GM23248 (cell line): ENCODE measurements around the gene CIART. TPM values are rescaled to one million over a fixed set of nuclear protein-coding genes. Genes with fewer than 3 reads are reported as not detected.

Experiments used
- DNase-seq: peaks from one replicate; pipeline ENCODE4 v3.0.0-alpha.2; 2015
- H2AFZ ChIP-seq: fragments of 200-600 bp; sonication (generic); 2 replicates; pipeline ENCODE4 v1.6.1; 2016; ENCODE audit warnings: antibody characterized with exemption
- H3F3A ChIP-seq: fragments of 200-600 bp; sonication (generic); 2 replicates; pipeline ENCODE4 v1.6.1; 2016; ENCODE audit warnings: mild to moderate bottlenecking, antibody characterized with exemption, mixed run types; ENCODE audit not compliant: insufficient read depth
- H3K27ac ChIP-seq: fragments of 200-600 bp; sonication (generic); 2 replicates; pipeline ENCODE4 v1.5.1; 2016; ENCODE audit warnings: mild to moderate bottlenecking
- H3K27me3 ChIP-seq: fragments of 200-600 bp; sonication (generic); replicated peaks from 2 replicates; pipeline ENCODE4 v1.6.1; 2016; ENCODE audit warnings: mild to moderate bottlenecking; ENCODE audit not compliant: insufficient read depth
- H3K36me3 ChIP-seq: fragments of 200-600 bp; sonication (generic); 2 replicates; pipeline ENCODE4 v1.6.1; 2016; ENCODE audit warnings: low read depth, mild to moderate bottlenecking
- H3K4me1 ChIP-seq: fragments of 200-600 bp; sonication (generic); 2 replicates; pipeline ENCODE4 v1.6.1; 2016; ENCODE audit warnings: mild to moderate bottlenecking; ENCODE audit not compliant: insufficient read depth
- H3K4me2 ChIP-seq: fragments of 200-600 bp; sonication (generic); one replicate; pipeline ENCODE4 v1.6.1; 2016; ENCODE audit warnings: mild to moderate bottlenecking; ENCODE audit not compliant: unreplicated experiment
- H3K4me3 ChIP-seq: fragments of 200-600 bp; sonication (generic); 2 replicates; pipeline ENCODE4 v1.5.1; 2016; ENCODE audit warnings: mild to moderate bottlenecking
- H3K79me2 ChIP-seq: fragments of 200-600 bp; sonication (generic); 2 replicates; pipeline ENCODE4 v1.6.1; 2016; ENCODE audit warnings: mild to moderate bottlenecking; ENCODE audit not compliant: insufficient read depth
- H3K9ac ChIP-seq: fragments of 200-600 bp; sonication (generic); 2 replicates; pipeline ENCODE4 v1.6.1; 2016; ENCODE audit warnings: mild to moderate bottlenecking
- H3K9me2 ChIP-seq: fragments of 200-600 bp; sonication (generic); 2 replicates; pipeline ENCODE4 v1.6.1; 2016; ENCODE audit warnings: mixed run types, mild to moderate bottlenecking, moderate library complexity; ENCODE audit not compliant: insufficient read depth
- H3K9me3 ChIP-seq: fragments of 200-600 bp; sonication (generic); one replicate; pipeline ENCODE4 v1.6.1; 2017; ENCODE audit warnings: low read depth
- H4K20me1 ChIP-seq: fragments of 200-600 bp; sonication (generic); 2 replicates; pipeline ENCODE4 v1.6.0; 2016; ENCODE audit not compliant: insufficient read depth
- EZH2 ChIP-seq: fragments of 200-600 bp; sonication (generic); IDR thresholded peaks from 2 replicates; pipeline ENCODE4 v1.6.1; 2018; ENCODE audit warnings: antibody characterized with exemption, mild to moderate bottlenecking; ENCODE audit not compliant: insufficient read depth, poor library complexity, severe bottlenecking
- EZH2phosphoT487 ChIP-seq: fragments of 200-600 bp; sonication (generic); IDR thresholded peaks from 2 replicates; pipeline ENCODE4 v1.6.1; 2018; ENCODE audit warnings: antibody characterized with exemption, moderate library complexity, mild to moderate bottlenecking, low read depth; ENCODE audit not compliant: insufficient read depth
- WGBS, 2 experiments: methylation state at CpG; one replicate each; pipeline ENCODE4 v1.1.6; 2015 to 2017; ENCODE audit warnings: low lambda C conversion rate in 2 of 2, low coverage in 1 of 2; ENCODE audit errors: missing lambda C conversion rate in 2 of 2; 5-methylcytosine and 5-hydroxymethylcytosine counted together
- in situ Hi-C: fragments of 300-500 bp; cut with MboI; formaldehyde crosslinking; loops from 2 replicates; pipeline ENCODE4 v1.15.0; 2020
- polyA plus RNA-seq: library from polyadenylated mRNA; unstranded; fragments of >200 nt; fragmentation: Nextera tagmentation; extraction: Ambion mirVana; gene quantifications from 2 replicates; pipeline ENCODE4 v1.2.1, GENCODE V29; 2016
- total RNA-seq: library from RNA; depleted of rRNA; stranded (reverse); fragments of >200 nt; shearing (Covaris generic); gene quantifications from 2 replicates; pipeline ENCODE4 v1.2.3, GENCODE V29; 2014

Gene CIART
- total and polyA plus RNA-seq, 2 experiments from 2014 or later = 1.8 to 6.7 TPM

DNA sequence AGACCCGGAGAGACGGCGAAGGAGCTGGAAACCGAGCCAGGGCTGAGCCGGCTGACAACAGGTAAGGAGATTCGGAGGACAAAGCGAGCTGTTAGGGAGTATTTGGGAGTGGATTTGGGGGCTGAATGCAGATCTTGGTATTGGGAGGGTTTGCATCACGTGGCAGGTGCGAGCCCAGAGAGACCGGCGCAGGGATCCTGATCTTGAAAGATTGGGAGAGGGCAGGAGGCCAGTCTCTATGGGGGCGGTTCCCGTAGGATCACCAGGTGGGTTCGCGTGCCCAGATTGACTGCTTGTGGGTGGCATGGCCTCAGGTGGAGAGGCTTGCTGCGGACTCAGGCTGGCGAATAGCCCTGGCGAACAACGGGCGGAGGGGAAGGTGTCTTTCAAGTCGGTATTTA is 204 bp downstream of the CIART start:
- Histone ChIP-seq H3K4me1 (0 out of 2 replicates have a peak, but pooled peaks cover 7% of the 10 kb centered on the region), H3K36me3 (no peaks in the 10 kb centered on the region), H2AFZ (peak overlapping the region; percentile 93), H3K9ac (peak overlapping the region; percentile 82), H4K20me1 (no peaks in the 10 kb centered on the region), H3K9me3 (no peaks in the 10 kb centered on the region), H3K79me2 (no peaks in the 10 kb centered on the region), H3K27ac (peak overlapping the region; percentile 29), H3K27me3 (no peaks in the 10 kb centered on the region), H3F3A (0 out of 2 replicates have a peak, but pooled peaks cover 10% of the 10 kb centered on the region), H3K9me2 (no peaks in the 10 kb centered on the region), H3K4me2 (peak overlapping the region; percentile 94), H3K4me3 (peak overlapping the region; percentile 78)
- in situ Hi-C loops = no loop called here
- TF ChIP-seq EZH2phosphoT487 = no peak
- no peak for TF ChIP-seq EZH2
- 5 to 6% methylated on average over 19 to 21 of the region's 21 CpGs for WGBS, 2 experiments
- no peak for DNase-seq

DNA sequence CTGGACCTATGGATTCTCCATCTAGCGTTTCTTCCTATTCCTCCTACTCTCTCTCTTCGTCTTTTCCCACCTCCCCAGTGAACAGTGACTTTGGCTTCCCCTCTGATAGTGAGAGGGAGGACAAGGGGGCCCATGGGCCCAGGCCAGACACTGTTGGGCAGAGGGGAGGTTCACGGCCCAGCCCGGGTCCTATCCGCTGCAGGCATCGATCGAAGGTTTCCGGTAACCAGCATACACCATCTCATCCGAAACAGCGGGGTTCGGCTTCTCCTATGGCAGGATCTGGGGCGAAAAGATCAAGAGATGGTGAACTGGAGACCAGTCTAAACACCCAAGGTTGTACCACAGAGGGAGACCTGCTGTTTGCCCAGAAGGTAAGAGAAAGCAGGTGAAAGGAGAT is 906 bp downstream of the CIART start:
- DNase-seq = no peak
- Histone ChIP-seq H4K20me1 (no peaks in the 10 kb centered on the region), H3K36me3 (no peaks in the 10 kb centered on the region), H3K9me2 (no peaks in the 10 kb centered on the region), H3K9ac (peak overlapping the region; percentile 82), H3K4me1 (0 out of 2 replicates have a peak, but pooled peaks cover 7% of the 10 kb centered on the region), H3K79me2 (no peaks in the 10 kb centered on the region), H3K4me2 (peak overlapping the region; percentile 94), H3F3A (0 out of 2 replicates have a peak, but pooled peaks cover 10% of the 10 kb centered on the region), H3K27ac (no peak overlapping the region), H2AFZ (peak overlapping the region; percentile 93), H3K27me3 (no peaks in the 10 kb centered on the region), H3K4me3 (peak overlapping the region; percentile 78), H3K9me3 (no peaks in the 10 kb centered on the region)
- no peak for TF ChIP-seq EZH2
- no peak for TF ChIP-seq EZH2phosphoT487
- in situ Hi-C loops = no loop called here
- 82 to 84% methylated on average over 12 of the region's 12 CpGs for WGBS, 2 experiments

DNA sequence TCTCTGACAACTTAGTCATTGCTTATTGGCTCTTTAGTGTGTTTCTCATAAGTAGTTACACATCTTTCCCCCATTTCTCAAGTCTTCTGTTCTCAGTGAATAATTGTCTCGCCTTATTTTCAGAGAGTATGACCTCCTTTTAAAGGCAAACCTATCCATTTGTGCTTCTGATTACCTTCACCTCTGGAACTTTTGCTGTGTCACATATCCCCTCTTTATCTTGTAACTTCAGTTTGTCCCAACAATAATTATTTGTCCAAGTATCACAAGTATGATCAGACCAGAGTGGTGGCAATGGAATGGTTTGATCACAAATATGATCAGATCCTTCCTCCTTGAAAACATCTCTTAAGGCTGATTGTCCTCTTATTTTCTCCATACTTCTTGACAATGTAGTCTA is 6.0 kb downstream of the CIART start:
- H3K4me1 ChIP-seq = peaks cover 5% of the 10 kb centered on the region
- H3K9me2 ChIP-seq = no peaks in the 10 kb centered on the region
- no peak overlapping the region for H2AFZ ChIP-seq
- no peak overlapping the region for H3K4me3 ChIP-seq
- H3K9ac ChIP-seq = no peak overlapping the region
- H3F3A ChIP-seq = no peaks in the 10 kb centered on the region
- no peaks in the 10 kb centered on the region for H4K20me1 ChIP-seq
- H3K4me2 ChIP-seq = no peak overlapping the region
- DNase-seq = no peak
- TF ChIP-seq EZH2phosphoT487 (no peak), EZH2 (no peak)
- no peaks in the 10 kb centered on the region for H3K9me3 ChIP-seq
- no peaks in the 10 kb centered on the region for H3K27me3 ChIP-seq
- no peaks in the 10 kb centered on the region for H3K36me3 ChIP-seq
- peaks cover 2% of the 10 kb centered on the region for H3K79me2 ChIP-seq
- in situ Hi-C loops = no loop called here
- H3K27ac ChIP-seq = no peak overlapping the region
- WGBS, 2 experiments = 55 to 61% methylated on average over 1 of the region's 1 CpG

DNA sequence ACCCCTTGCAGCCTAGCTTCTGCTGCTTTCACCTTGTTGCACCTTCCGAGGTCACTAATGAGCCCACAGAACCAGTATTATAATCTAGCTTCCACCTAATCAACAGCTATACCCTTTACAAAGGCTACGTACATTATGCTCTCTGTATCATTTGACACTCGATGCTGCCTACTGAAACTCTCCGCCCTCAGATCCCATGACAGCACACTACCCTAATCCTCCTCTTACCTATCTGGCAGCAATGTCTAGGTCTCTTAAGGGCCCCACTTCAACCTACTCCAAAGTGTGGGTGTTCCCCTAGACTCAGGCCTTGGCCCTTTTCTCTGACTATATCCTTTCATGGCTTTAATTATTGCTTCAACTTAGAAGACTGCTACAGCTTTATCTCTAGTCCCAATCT is 6.5 kb downstream of the CIART start:
- DNase-seq = no peak
- peaks cover 6% of the 10 kb centered on the region for H3K4me1 ChIP-seq
- H3K27me3 ChIP-seq = no peaks in the 10 kb centered on the region
- no peak overlapping the region for H3K4me3 ChIP-seq
- no peak for TF ChIP-seq EZH2
- TF ChIP-seq EZH2phosphoT487 = no peak
- H3K9me3 ChIP-seq = no peaks in the 10 kb centered on the region
- in situ Hi-C loops = no loop called here
- H3K27ac ChIP-seq = no peak overlapping the region
- H3K36me3 ChIP-seq = no peaks in the 10 kb centered on the region
- 92 to 94% methylated on average over 4 of the region's 4 CpGs for WGBS, 2 experiments
- no peak overlapping the region for H3K9ac ChIP-seq
- H4K20me1 ChIP-seq = no peaks in the 10 kb centered on the region
- H2AFZ ChIP-seq = no peak overlapping the region
- H3K79me2 ChIP-seq = peaks cover 7% of the 10 kb centered on the region
- H3F3A ChIP-seq = no peaks in the 10 kb centered on the region
- H3K4me2 ChIP-seq = no peak overlapping the region
- no peaks in the 10 kb centered on the region for H3K9me2 ChIP-seq
